Sigmoid colon (tissue), 7 donors: ENCODE measurements around the gene LMO4. TPM values are rescaled to one million over a fixed set of nuclear protein-coding genes. Genes with fewer than 3 reads are reported as not detected.

ENCODE experiments used
- DNase-seq: peaks from one replicate; pipeline ENCODE4 v3.0.0-alpha.2; 2019
- H3K27ac ChIP-seq, 4 donors: fragments of 200-600 bp; sonication (generic); one replicate each; pipeline ENCODE4 v1.5.1; 2016 to 2019; ENCODE audit warnings: mild to moderate bottlenecking in 1 of 4
- H3K27me3 ChIP-seq, 3 donors: fragments of 200-600 bp; sonication (generic); one replicate each; pipeline ENCODE4 v1.5.1; 2019; ENCODE audit warnings: mild to moderate bottlenecking in 1 of 3
- H3K36me3 ChIP-seq, 4 donors: fragments of 200-600 bp; sonication (generic); one replicate each; pipeline ENCODE4 v1.5.1; 2016 to 2019
- H3K4me1 ChIP-seq, 4 donors: fragments of 200-600 bp; sonication (generic); one replicate each; pipeline ENCODE4 v1.5.1; 2017 to 2019
- H3K4me3 ChIP-seq, 4 donors: fragments of 200-600 bp; sonication (generic); one replicate each; pipeline ENCODE4 v1.5.1; 2017 to 2019; ENCODE audit warnings: mild to moderate bottlenecking in 2 of 4, moderate library complexity in 1 of 4
- H3K9me3 ChIP-seq, 4 donors: fragments of 200-600 bp in 3 of 4; sonication (generic) in 3 of 4; one replicate each; pipeline versions ENCODE4 v1.5.1 to v1.6.1; 2013 to 2019
- EP300 ChIP-seq, 4 donors: sonication (generic); formaldehyde crosslinking; IDR thresholded peaks; one replicate each; pipeline ENCODE4 v1.6.1; 2017; ENCODE audit warnings: antibody characterized with exemption in 4 of 4
- POLR2A ChIP-seq, 2 donors: fragments of 450-650 bp; IDR thresholded peaks; one replicate each; pipeline ENCODE4 v1.6.1; 2016; ENCODE audit warnings: antibody characterized with exemption in 2 of 2, mild to moderate bottlenecking in 2 of 2, moderate library complexity in 2 of 2
- POLR2AphosphoS5 ChIP-seq, 4 donors: sonication (generic); formaldehyde crosslinking; IDR thresholded peaks; one replicate each; pipeline ENCODE4 v1.6.1; 2017; ENCODE audit warnings: antibody characterized with exemption in 4 of 4
- WGBS, 2 donors: extraction: QIAGEN DNeasy Blood & Tissue Kit; methylation state at CpG; one replicate each; pipeline ENCODE4 v1.1.7; 2013; 5-methylcytosine and 5-hydroxymethylcytosine counted together
- intact Hi-C: fragments of 100-400 bp; cut with DNase I; formaldehyde crosslinking; loops from one replicate; pipeline ENCODE4 v1.15.1; 2023
- polyA plus RNA-seq, 3 donors: library from polyadenylated mRNA; stranded (reverse); fragments of 200-250 nt; gene quantifications; one replicate each; pipeline ENCODE4 v1.2.3, GENCODE V29; 2013
- total RNA-seq, 4 donors: library from RNA; depleted of rRNA; stranded (reverse); fragments of >200 nt; gene quantifications; one replicate each; pipeline ENCODE4 v1.1.0, GENCODE V29; 2016
- TF ChIP-seq, protein P1 (sequence below), 4 experiments: fragments of 450-650 bp in 3 of 4; fragments of 200-600 bp in 1 of 4; IDR thresholded peaks; one replicate each; pipeline ENCODE4 v1.5.1; 2016 to 2019; ENCODE audit warnings: antibody characterized with exemption in 4 of 4, mild to moderate bottlenecking in 3 of 4, moderate library complexity in 2 of 4
- donor health status: healthy with polysubstance abuse.
- donor health status: Bipolar disorder and iron deficiency.
- donor health status: healthy.

The LMO4 gene
- total and polyA plus RNA-seq, 7 donors: 24.5 to 68.3 (median 41.7) TPM

DNA sequence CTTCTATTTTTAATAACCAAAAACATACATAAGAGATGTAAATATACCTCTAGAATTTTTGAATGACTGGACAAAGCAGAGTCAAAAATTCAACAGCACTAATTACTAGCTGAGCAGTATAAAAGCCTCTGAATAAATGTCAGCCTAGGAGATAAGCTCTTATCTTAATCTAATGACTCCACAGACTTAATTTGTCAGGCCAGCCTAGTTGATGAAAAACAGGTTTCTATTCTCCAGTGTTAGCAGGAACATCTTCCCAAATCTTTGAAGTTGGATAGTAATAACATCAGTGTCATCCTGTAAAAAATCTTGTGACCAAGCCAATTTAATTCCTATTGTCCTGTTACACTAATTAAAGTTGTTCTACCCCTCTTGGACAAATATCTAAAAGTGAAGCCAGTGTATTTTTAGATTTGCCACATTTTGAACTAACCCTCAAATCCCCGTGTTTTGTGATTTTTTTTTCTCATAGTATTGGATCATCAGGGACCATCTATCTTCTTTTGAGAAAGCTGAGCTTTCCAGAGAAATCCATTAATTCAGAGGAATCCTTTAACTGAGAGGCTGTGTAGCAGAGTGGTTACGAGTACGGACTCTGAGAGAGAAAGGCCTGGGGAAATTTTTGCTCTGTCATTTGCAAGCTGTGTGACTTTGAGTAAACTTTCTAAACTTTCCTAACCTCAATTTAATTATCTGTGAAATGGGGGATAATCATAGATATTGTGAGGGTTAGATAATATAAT lies 41.2 kb downstream of the LMO4 start:
- no peaks in the 10 kb centered on the region for H3K27me3 ChIP-seq
- peaks cover 0 to 14% (median 6%) of the 10 kb centered on the region in 4 donors for H3K4me1 ChIP-seq
- WGBS, 2 donors: 85% methylated on average over 3 of the region's 3 CpGs
- no peak for DNase-seq
- H3K4me3 ChIP-seq: no peak overlapping the region
- TF ChIP-seq EP300 (IDR thresholded peaks at IDR 0.05) (no peak), POLR2AphosphoS5 (IDR thresholded peaks at IDR 0.05) (peak in 2 of 4 donors; percentile 30 to 38)
- intact Hi-C loops: no loop called here
- no peaks in the 10 kb centered on the region for H3K36me3 ChIP-seq
- H3K27ac ChIP-seq: peak overlapping the region in 2 of 4 donors; percentile 21 to 41
- H3K9me3 ChIP-seq: no peaks in the 10 kb centered on the region

DNA sequence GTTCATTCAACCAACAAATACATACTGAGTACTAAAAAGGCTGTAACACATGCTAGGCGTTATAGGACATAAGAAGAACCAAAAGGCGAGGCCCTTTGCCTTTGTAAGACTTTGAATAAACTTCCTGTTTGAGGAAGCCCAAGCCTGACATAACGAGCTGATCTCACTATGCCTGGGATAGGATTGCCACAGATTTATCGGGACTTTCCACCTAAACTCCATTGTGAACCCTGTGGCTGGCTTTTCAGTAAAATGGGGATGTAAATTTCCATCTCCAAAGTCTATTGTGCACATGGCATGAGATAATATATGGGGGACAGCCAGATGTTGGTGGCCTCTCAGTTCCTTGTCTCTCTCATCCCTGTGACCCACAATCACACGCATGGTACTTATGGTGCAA lies 41.9 kb downstream of the LMO4 start:
- DNase-seq: no peak
- 55 to 74% methylated on average over 5 of the region's 5 CpGs for WGBS, 2 donors
- Histone ChIP-seq H3K4me1 (peaks cover 0 to 14% (median 6%) of the 10 kb centered on the region in 4 donors), H3K36me3 (no peaks in the 10 kb centered on the region), H3K4me3 (no peak overlapping the region), H3K9me3 (no peaks in the 10 kb centered on the region), H3K27ac (peak overlapping the region in 2 of 4 donors; percentile 21 to 41), H3K27me3 (no peaks in the 10 kb centered on the region)
- TF ChIP-seq EP300 (IDR thresholded peaks at IDR 0.05) (no peak), POLR2AphosphoS5 (IDR thresholded peaks at IDR 0.05) (no peak), POLR2A (IDR thresholded peaks at IDR 0.05) (no peak)
- TF ChIP-seq, protein P1, sequence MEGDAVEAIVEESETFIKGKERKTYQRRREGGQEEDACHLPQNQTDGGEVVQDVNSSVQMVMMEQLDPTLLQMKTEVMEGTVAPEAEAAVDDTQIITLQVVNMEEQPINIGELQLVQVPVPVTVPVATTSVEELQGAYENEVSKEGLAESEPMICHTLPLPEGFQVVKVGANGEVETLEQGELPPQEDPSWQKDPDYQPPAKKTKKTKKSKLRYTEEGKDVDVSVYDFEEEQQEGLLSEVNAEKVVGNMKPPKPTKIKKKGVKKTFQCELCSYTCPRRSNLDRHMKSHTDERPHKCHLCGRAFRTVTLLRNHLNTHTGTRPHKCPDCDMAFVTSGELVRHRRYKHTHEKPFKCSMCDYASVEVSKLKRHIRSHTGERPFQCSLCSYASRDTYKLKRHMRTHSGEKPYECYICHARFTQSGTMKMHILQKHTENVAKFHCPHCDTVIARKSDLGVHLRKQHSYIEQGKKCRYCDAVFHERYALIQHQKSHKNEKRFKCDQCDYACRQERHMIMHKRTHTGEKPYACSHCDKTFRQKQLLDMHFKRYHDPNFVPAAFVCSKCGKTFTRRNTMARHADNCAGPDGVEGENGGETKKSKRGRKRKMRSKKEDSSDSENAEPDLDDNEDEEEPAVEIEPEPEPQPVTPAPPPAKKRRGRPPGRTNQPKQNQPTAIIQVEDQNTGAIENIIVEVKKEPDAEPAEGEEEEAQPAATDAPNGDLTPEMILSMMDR (IDR thresholded peaks at IDR 0.05): no peak
- intact Hi-C loops: no loop called here

DNA sequence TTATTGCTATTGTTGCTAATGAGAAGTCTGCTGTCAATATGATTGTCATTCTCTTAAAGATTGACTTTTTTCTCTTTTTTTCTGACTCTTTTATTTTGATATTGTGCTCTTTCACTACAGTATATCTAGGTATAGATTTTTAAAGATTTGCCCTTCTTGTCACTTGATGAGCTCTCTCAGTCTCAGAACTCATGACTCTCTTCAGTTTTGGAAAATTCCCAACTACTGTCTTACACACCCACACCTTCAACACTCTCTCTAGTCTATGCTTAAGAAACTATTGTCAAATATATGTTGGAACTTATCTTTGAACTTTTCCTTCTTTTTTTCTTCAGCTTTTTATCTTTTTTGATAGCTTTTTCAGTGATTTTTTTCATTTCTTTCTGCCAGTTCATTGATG lies 50.6 kb downstream of the LMO4 start:
- intact Hi-C loops: no loop called here
- H3K4me3 ChIP-seq: no peak overlapping the region
- no peaks in the 10 kb centered on the region for H3K27me3 ChIP-seq
- no peak overlapping the region for H3K27ac ChIP-seq
- no peak for TF ChIP-seq EP300 (IDR thresholded peaks at IDR 0.05)
- TF ChIP-seq POLR2AphosphoS5 (IDR thresholded peaks at IDR 0.05): no peak
- no peak for TF ChIP-seq POLR2A (IDR thresholded peaks at IDR 0.05)
- TF ChIP-seq, protein P1 (IDR thresholded peaks at IDR 0.05): no peak
- no peaks in the 10 kb centered on the region for H3K4me1 ChIP-seq
- peaks cover 0 to 8% (median 3%) of the 10 kb centered on the region in 4 donors for H3K9me3 ChIP-seq
- no peaks in the 10 kb centered on the region for H3K36me3 ChIP-seq
- DNase-seq: no peak

DNA sequence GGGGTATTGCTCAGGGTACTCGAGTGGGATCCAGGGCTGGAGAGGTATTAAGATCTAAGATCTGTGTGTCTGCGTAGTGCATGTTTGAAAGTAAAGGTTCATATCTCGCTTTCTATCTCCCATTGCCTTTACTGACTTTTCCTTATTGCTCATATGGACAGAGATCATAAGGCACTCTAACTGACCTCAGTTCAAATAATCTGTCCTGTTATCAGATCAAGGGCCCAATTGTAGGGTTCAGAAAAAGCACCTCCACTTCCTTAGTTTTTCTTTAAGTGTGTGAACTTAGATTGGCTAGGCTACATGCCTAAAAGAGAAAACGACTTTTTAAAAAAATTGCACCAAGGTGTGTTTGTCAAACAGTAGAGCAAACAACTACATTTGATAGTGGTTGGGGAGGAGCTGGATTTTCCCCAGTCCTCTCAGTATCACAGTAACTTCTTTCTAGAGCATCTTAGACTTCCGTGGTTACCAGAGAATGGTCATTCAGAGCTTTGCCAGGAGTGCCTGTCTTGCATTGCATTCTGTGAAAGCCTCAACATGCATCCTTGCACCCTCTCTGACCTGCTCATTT lies 57.6 kb downstream of the LMO4 start:
- DNase-seq: no peak
- H3K27ac ChIP-seq: no peak overlapping the region
- no peaks in the 10 kb centered on the region for H3K36me3 ChIP-seq
- TF ChIP-seq, protein P1 (IDR thresholded peaks at IDR 0.05): no peak
- TF ChIP-seq POLR2AphosphoS5 (IDR thresholded peaks at IDR 0.05) (no peak), EP300 (IDR thresholded peaks at IDR 0.05) (no peak), POLR2A (IDR thresholded peaks at IDR 0.05) (no peak)
- no peaks in the 10 kb centered on the region for H3K27me3 ChIP-seq
- WGBS, 2 donors: 19 to 69% methylated on average over 5 of the region's 5 CpGs
- no peak overlapping the region for H3K4me3 ChIP-seq
- intact Hi-C loops: no loop called here
- no peaks in the 10 kb centered on the region for H3K4me1 ChIP-seq
- H3K9me3 ChIP-seq: peaks cover 0 to 2% (median 0%) of the 10 kb centered on the region in 4 donors

DNA sequence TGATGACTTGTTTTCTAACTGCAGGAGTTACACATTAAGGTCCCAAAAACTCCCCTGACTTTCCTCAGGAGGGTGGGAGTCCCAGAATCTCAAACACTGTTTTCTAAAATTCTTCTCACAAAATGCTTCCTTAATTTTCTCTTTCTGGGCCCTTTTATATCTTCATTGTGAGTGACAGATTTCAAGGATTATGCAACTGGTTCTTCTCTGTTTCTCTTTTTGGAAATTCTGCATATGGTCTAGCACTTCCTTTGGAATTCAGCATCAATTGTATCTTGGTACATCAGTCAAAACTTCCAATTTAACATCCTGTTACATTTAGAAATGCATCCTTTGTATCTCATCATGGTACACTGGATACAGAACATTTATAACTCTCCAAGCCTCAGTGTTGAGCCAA lies 59.7 kb downstream of the LMO4 start:
- intact Hi-C loops: no loop called here
- Histone ChIP-seq H3K27me3 (no peaks in the 10 kb centered on the region), H3K36me3 (no peaks in the 10 kb centered on the region), H3K27ac (no peak overlapping the region), H3K4me1 (peaks cover 0 to 3% (median 0%) of the 10 kb centered on the region in 4 donors), H3K4me3 (no peak overlapping the region), H3K9me3 (peaks cover 0 to 2% (median 0%) of the 10 kb centered on the region in 4 donors)
- no peak for TF ChIP-seq POLR2AphosphoS5 (IDR thresholded peaks at IDR 0.05)
- no peak for DNase-seq
